ENCODE measurements around the gene ADAM22.

GRCh38 chr7:88147341-88147740 lies 213.3 kb downstream of the ADAM22 start:
- TF ChIP-seq, protein P1, sequence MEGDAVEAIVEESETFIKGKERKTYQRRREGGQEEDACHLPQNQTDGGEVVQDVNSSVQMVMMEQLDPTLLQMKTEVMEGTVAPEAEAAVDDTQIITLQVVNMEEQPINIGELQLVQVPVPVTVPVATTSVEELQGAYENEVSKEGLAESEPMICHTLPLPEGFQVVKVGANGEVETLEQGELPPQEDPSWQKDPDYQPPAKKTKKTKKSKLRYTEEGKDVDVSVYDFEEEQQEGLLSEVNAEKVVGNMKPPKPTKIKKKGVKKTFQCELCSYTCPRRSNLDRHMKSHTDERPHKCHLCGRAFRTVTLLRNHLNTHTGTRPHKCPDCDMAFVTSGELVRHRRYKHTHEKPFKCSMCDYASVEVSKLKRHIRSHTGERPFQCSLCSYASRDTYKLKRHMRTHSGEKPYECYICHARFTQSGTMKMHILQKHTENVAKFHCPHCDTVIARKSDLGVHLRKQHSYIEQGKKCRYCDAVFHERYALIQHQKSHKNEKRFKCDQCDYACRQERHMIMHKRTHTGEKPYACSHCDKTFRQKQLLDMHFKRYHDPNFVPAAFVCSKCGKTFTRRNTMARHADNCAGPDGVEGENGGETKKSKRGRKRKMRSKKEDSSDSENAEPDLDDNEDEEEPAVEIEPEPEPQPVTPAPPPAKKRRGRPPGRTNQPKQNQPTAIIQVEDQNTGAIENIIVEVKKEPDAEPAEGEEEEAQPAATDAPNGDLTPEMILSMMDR (IDR thresholded peaks at IDR 0.05; ENCODE audit: borderline replicate concordance, extremely low read depth, low read length, poor library complexity, severe bottlenecking): no peak
- no peak for TF ChIP-seq EZH2 (IDR thresholded peaks at IDR 0.05; ENCODE audit: borderline replicate concordance, low read depth, low read length, severe bottlenecking)
